HepG2 (cell line): ENCODE results near the gene AGPAT2. TPM values are rescaled to one million over a fixed set of nuclear protein-coding genes. Genes with fewer than 3 reads are reported as not detected.

Source experiments
- ARID2 ChIP-seq: sonication (generic); formaldehyde crosslinking; IDR thresholded peaks from 2 replicates; pipeline ENCODE4 v1.8.1; 2022; ENCODE audit warnings: mild to moderate bottlenecking, missing genetic modification reagents, borderline replicate concordance
- FOXK1 ChIP-seq: sonication (generic); formaldehyde crosslinking; IDR thresholded peaks from 2 replicates; pipeline ENCODE4 v1.4.0; 2020; ENCODE audit warnings: low read depth, missing genetic modification reagents, borderline replicate concordance
- IRX3 ChIP-seq: sonication (generic); formaldehyde crosslinking; IDR thresholded peaks from 2 replicates; pipeline ENCODE4 v1.8.1; 2023; ENCODE audit warnings: mild to moderate bottlenecking, low read depth, missing genetic modification reagents, borderline replicate concordance
- MYPOP ChIP-seq: sonication (generic); formaldehyde crosslinking; IDR thresholded peaks from 2 replicates; pipeline ENCODE4 v1.8.1; 2023; ENCODE audit warnings: mild to moderate bottlenecking, moderate library complexity, missing genetic modification reagents
- PPARG ChIP-seq: conservative IDR thresholded peaks from 2 replicates; pipeline ENCODE4 v1.6.1; 2016; ENCODE audit warnings: missing biosample characterization, missing genetic modification reagents
- RARA ChIP-seq: IDR thresholded peaks from 2 replicates; pipeline ENCODE4 v1.6.1; 2016; ENCODE audit warnings: missing genetic modification reagents, missing compliant biosample characterization
- TRIM22 ChIP-seq: fragments of 450-650 bp; IDR thresholded peaks from 2 replicates; pipeline ENCODE4 v1.6.1; 2017
- U2AF1 ChIP-seq: fragments of 200-400 bp; formaldehyde crosslinking; optimal IDR thresholded peaks from 2 replicates; pipeline ENCODE3; 2017; ENCODE audit warnings: mild to moderate bottlenecking, low read depth, low read length
- ZBTB1 ChIP-seq: sonication (generic); formaldehyde crosslinking; IDR thresholded peaks from 2 replicates; pipeline ENCODE4 v1.4.0; 2020; ENCODE audit warnings: missing genetic modification reagents, borderline replicate concordance
- ZNF703 ChIP-seq: sonication (generic); formaldehyde crosslinking; IDR thresholded peaks from 2 replicates; pipeline ENCODE4 v1.5.1; 2020; ENCODE audit warnings: missing genetic modification reagents, mild to moderate bottlenecking, moderate library complexity, borderline replicate concordance
- ZNF784 ChIP-seq: sonication (generic); formaldehyde crosslinking; IDR thresholded peaks from 2 replicates; pipeline ENCODE4 v1.5.1; 2020; ENCODE audit warnings: missing genetic modification reagents, mild to moderate bottlenecking, borderline replicate concordance
- polyA plus RNA-seq, 8 experiments: library from polyadenylated mRNA; depleted of rRNA in 3 of 8; stranded (reverse) in 7 of 8; unstranded in 1 of 8; fragments of >200 nt; fragmentation: Illumina TruSeq in 4 of 8; extraction: Trizol in 4 of 8; gene quantifications; 2 replicates each; pipeline versions ENCODE4 v1.2.1 to v1.2.3, GENCODE V29; 2011 to 2016; ENCODE audit warnings: low read depth in 4 of 8, missing spikeins in 1 of 8, mixed read lengths in 1 of 8; ENCODE audit not compliant: insufficient read depth in 1 of 8
- total RNA-seq, 5 experiments: library from RNA; depleted of rRNA; stranded (reverse); fragments of >200 nt; fragmentation: Illumina TruSeq; extraction: Trizol; gene quantifications; 2 replicates each; pipeline ENCODE4 v1.2.3, GENCODE V29; 2016; ENCODE audit warnings: low read depth in 1 of 5
- TF ChIP-seq, protein P1 (sequence below): sonication (generic); formaldehyde crosslinking; conservative IDR thresholded peaks from 2 replicates; pipeline ENCODE4 v1.8.0; 2022; ENCODE audit warnings: missing genetic modification reagents
- TF ChIP-seq, protein P2 (sequence below): sonication (generic); formaldehyde crosslinking; IDR thresholded peaks from 2 replicates; pipeline ENCODE4 v1.5.0; 2020; ENCODE audit warnings: missing genetic modification reagents, mild to moderate bottlenecking, borderline replicate concordance

Gene AGPAT2
- total and polyA plus RNA-seq, 2 of the 13 experiments (the other 11 are each of a cell fraction or from before 2014, with no cell fraction given) = 3.9 to 25.8 TPM

DNA sequence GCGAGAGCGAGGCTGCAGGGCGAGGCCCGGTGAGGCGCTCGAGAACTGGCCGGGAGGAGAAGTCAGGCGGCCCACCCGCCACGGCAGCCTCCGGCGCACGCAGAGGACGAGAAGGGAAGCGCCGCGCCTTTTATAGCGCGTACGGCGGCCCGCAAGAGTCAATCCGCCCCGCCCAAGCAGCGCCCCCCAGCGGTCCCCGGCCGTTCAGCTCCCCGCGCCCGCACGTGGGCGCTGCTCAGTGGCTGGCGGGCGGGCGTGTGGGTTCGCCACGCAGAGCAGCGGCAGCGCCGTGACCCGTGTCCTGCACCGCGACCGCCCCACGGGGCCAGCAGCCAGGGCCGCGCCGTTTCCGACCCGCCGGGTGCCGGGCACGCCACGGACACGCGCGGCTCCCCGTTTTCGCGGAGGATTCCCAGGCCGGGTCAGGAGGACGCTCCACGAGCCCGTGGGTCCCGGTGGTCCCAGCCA, 40.9 kb upstream of the AGPAT2 start (continued):
- TF ChIP-seq PPARG (CRISPR knock-in tag) = 0 out of 2 replicates have a peak, but pooled peaks have one; percentile 19
- peak; percentile 63 for TF ChIP-seq RARA (CRISPR knock-in tag)
- peak; percentile 79; the same call in 1 of the 2 replicates for TF ChIP-seq MYPOP (CRISPR knock-in tag)
- TF ChIP-seq U2AF1 = no peak
- TF ChIP-seq, protein P1, sequence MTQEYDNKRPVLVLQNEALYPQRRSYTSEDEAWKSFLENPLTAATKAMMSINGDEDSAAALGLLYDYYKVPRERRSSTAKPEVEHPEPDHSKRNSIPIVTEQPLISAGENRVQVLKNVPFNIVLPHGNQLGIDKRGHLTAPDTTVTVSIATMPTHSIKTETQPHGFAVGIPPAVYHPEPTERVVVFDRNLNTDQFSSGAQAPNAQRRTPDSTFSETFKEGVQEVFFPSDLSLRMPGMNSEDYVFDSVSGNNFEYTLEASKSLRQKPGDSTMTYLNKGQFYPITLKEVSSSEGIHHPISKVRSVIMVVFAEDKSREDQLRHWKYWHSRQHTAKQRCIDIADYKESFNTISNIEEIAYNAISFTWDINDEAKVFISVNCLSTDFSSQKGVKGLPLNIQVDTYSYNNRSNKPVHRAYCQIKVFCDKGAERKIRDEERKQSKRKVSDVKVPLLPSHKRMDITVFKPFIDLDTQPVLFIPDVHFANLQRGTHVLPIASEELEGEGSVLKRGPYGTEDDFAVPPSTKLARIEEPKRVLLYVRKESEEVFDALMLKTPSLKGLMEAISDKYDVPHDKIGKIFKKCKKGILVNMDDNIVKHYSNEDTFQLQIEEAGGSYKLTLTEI (CRISPR knock-in tag) = no peak
- TF ChIP-seq ZNF784 (CRISPR knock-in tag) = peak; percentile 98
- TF ChIP-seq, protein P2, sequence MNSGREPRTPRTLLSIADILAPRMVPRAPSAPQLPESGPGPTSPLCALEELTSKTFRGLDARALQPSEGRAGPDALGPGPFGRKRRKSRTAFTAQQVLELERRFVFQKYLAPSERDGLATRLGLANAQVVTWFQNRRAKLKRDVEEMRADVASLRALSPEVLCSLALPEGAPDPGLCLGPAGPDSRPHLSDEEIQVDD = no peak
- TF ChIP-seq ARID2 = no peak; the same call in 1 of the 2 replicates
- TF ChIP-seq ZNF703 (CRISPR knock-in tag) = peak; percentile 86; the same call in 1 of the 2 replicates
- TF ChIP-seq ZBTB1 (CRISPR knock-in tag) = no peak
- TF ChIP-seq TRIM22 = no peak
- TF ChIP-seq FOXK1 (CRISPR knock-in tag) = peak; percentile 74; the same call in 1 of the 2 replicates
- TF ChIP-seq IRX3 (CRISPR knock-in tag) = peak; percentile 25; the same call in 1 of the 2 replicates
- TF ChIP-seq, all 625 proteins: peak for 345
